Stimulated activated CD8-positive, alpha-beta memory T cell treated with anti-CD3 and anti-CD28 coated beads, Interleukin-2, amount 100 ng/mL, for 1 hour (primary cell): ENCODE data around the gene EHBP1.
"Not testable (repeated sequence)": the region's sequence is repeated elsewhere in the genome, so short reads cannot be mapped to it uniquely, and the experiment has no call there.

Source experiments
- DNase-seq, 2 donors: peaks; one replicate each; pipeline ENCODE4 v3.0.0-alpha.2; 2020; ENCODE audit warnings: low read depth in 2 of 2

The EHBP1 gene

DNA sequence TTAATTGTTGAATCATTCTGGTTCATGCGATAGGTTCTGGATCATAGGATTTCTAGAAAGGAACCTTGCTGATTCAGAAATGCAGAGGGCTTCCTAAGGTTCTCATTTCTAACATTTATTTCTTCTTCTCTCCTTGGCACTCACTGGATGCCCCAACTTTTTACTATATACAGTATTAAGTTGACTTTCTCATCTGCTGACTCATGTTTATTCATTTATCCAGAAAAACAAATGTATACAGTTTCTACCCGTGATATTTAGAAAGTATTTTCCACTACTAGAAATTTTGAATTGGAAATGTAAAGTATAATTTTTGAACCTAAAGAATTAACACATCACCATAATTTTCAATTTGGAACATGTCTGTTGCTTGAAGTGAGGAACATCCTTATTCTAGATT lies 312.9 kb downstream of the EHBP1 start:
- DNase-seq, result no peak

DNA sequence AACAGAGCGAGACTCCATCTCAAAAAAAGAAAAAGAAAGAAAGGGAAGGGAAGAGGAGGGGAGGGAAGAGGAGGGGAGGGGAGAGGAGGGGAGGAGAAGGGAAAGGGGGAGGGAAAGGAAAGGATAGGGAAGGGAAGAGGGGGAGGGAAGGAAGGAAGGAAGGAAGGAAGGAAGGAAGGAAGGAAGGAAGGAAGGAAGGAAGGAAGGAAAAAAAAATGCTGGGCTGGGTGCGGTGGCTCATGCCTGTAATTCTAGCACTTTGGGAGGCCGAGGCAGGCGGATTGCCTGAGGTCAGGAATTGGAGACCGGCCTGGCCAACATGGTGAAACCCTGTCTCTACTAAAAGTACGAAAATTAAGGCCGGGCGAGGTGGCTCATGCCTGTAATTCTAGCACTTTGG lies 314.2 kb downstream of the EHBP1 start:
- DNase-seq, result not testable (repeated sequence)

DNA sequence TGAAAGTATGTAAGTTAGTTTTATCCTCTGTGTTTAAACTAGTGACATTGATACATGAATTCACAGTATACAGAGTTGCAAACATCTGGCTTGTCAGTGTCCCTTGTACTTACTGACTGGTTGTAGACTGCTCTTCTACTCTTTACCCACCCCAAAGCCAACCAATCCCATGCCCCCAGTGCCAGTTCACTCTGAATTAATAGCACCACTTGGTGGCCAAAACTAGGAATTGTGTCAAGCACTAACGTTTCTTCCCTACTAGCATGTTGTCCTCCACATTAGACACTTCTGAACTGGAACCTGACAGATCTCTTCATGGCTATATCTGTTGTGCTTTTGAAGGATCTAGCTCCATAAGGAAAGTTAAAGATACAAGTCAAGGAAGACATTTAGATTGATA lies 317.9 kb downstream of the EHBP1 start:
- no peak for DNase-seq

DNA sequence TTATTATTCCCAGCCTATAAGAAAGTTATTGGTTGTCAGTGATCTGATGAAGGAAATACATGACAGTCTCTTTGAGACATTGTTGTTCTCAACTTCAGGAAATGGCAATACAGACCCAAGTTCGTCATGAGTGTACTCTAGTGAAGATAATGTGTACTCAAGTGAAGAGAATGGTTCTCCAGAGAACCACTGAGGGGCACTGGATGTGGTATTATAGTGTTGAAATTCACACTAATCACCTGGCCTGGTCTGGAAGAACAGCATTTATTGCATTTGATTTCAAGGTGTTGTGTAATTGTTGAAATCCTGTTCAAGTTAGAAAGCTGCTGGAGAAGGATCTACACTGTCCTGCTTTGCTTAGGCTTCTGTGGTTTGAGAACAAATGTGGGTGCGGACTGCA lies 321.7 kb downstream of the EHBP1 start:
- DNase-seq, result no peak

DNA sequence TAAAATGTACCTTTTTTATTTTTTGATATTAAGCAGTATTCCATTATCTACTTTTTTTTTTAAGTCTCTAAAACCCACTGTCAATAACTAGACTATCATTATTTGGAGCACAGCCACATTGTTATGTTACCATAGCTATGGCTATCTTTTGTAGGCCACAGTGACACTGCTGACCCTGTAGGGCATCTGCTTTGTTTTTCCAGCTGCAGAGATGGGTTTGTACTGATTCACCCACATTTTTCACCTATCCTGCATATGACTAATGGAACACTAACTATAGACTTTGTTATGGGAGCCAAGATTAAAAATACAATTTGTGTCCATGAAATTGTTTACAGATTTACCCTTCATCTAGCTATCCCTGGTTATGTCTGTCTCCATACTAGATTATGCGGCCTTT lies 323.5 kb downstream of the EHBP1 start:
- no peak for DNase-seq

DNA sequence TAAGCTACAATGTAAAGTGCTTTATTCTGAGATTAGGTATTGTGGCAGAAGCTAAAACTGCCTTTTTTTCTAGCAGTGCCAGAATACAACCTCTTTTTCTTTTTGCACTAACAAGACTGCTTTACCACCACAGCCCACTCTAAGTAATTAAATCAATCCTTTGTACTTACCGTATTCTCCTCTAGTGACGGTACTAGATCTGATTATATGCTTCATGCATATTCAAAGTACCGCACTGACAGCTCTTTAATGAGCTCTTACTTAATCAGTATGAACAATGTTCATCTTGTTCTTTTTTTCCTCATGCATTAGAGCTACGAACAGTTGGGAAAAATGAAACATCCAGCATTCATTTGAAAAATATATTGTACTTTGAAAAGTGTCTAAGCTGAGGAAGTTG lies 329.0 kb downstream of the EHBP1 start:
- DNase-seq, result no peak

DNA sequence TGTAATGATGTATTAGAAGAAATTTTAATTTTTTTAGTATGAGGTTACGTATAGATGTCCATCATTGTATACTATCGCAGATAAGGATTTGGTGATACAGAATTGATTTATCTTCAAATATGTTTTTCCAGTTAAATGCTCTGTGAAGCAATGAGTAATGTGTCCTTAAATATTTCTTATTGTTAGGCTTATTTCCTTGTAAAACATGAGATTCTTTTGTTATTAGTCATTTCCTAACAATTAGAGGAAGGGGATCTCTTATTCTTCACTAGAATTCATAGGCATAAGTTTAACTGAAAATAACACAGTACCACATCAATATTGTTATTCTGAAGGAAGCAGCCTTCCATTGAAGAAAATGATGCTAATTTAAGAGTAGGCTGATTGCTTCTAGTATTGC lies 329.7 kb downstream of the EHBP1 start:
- no peak for DNase-seq

DNA sequence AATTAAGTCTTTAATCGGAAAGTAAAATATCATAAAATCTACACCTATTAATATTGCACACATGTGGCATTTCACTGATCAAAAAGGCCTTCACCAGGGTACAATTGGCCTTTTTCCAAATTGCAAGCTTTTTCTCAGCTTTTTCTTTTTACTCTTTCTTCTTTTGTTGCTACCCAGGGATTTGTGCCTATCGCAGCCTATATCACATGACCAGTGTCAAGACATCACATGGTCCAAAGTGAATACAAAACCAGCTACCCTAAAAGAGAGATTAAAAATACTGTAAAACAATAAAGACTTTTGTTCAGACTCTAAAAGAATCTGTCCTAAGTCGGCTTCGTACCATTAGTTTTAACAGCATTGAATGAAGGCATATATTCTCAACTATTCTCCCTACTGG lies 330.1 kb downstream of the EHBP1 start:
- no peak for DNase-seq

DNA sequence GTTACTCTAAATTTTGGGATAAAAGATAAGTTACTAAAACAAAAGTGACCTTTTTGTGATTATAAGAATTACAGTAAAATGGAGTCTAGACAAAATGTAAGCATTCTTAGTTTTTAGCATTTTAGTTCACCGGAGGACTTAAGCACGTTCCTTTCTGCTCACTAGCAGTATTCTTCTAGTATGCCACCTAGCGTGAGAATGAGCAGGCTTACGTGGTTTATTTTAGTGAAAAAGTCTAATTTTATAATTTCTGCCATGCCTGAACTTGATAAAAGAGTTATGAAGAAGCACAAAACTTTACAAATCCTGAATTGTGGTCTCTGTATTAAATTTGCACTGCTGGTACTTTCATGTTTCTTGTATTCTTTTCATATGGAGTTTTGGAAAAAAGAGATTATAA lies 332.5 kb downstream of the EHBP1 start:
- DNase-seq, result no peak

DNA sequence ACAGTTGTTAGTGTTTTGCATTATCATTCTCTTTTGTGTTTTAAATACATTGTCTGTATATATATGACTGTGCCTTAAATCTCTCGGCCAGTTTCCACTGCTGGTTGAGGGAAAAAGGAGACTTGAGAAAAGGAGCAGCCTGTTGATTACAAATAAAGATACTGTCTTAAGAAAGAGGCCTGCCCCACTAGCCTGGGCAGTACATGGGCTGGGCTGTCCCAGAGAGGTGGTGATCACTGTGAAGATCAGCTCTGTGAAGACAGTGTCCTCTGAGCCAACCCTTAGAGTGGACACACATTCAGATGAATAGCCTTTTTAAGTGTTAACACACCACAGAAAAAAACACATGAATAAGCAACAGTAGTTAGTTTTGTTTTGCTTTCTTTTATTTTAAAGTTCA lies 335.1 kb downstream of the EHBP1 start:
- no peak for DNase-seq

DNA sequence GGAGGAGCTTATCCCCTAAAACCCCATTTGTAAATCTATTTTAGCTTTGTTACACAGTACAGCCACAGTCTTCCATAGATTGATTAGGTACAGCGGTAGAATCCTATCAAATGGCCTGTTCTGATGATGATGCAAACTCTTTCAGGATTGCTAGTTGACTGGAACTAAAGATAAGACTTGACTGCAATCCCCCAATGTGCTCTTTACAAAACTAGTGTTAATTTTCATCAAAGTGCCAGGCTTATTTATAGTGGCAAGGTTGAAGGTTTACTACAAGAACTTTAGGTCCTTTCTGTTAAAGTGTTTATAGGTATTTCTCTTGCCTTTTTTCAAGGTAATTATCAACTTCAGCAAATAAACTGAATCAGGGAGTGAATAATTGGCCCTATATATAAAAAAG lies 336.1 kb downstream of the EHBP1 start:
- DNase-seq, result no peak

DNA sequence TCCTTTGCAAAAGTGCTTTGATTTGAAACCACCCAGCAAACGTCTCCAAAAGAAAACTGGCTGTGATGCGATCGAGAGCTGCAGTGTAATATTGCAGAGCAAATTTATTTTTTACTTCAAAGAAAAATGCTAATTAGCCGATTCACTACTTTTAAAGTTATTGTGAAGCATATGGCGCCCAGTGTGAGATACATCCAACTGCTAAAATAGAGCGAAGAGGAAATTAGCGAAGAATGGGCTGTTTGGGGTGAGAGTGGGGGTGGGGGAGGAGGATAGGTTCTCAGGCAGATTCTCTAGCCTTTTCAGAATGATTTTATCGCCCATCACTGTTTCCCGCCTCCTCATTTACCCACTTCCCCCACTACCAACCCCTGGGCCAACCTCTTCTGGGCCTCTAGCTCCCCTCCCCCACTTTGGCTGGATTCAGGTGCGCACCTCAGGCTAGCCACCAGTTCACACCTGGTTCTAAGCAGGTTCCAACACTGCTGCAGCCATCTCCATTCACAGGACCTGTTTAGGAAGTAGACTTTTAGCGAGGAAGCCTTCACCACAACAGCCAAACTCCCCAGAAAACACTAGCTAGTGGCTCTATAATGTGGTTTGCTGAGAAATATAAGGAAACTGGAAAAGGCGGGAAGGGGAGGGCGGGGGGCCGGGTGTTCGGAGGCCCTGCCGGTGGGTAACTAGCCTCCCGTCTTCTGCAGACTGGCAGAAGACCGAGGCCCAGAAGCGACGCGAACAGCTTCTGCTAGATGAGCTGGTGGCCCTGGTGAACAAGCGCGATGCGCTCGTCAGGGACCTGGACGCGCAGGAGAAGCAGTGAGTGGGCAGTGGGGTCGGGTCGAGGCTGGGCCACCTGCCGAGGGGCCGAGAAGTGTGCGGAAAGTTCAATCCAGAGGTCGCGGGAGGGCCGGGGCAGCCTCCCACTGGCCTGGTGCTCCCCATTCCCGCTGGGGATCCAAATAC lies 339.1 kb downstream of the EHBP1 start:
- DNase-seq, result no peak

DNA sequence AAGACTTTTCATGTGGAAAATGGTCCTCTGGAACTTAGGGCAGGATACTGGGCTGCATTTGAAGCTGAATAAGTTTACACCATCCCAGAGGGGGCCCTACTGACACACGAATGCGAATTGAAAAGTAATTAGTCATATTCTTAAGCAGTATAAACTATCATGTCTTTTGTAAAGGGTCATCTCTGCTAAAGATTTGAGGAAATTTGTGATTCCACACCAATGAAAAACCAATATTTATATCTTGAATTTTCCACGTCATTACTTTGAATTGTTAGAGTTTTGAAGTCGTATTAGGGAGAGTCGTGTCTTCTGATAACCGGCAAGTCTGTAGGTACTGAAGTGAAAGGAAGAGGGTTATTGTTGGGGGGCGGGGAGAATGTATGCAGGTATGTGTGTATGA lies 341.0 kb downstream of the EHBP1 start:
- no peak for DNase-seq

DNA sequence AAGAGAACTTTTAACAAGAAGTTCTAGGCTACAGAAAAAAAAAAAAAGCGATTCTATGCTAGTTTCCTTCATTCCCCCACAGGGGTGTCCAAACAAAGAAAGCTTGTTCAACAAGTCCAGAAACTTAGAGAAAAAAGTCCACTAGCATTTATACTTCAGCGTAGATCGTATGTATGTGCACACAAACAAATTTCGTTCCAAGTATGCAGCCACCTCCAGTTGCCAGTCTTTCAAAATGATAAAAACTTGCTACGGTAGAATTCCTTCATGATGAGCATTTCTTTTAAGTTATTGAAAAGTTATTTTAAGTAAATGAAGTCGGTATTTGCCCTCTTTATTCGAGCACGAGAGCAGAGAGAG lies 341.4 kb downstream of the EHBP1 start:
- DNase-seq, result no peak

DNA sequence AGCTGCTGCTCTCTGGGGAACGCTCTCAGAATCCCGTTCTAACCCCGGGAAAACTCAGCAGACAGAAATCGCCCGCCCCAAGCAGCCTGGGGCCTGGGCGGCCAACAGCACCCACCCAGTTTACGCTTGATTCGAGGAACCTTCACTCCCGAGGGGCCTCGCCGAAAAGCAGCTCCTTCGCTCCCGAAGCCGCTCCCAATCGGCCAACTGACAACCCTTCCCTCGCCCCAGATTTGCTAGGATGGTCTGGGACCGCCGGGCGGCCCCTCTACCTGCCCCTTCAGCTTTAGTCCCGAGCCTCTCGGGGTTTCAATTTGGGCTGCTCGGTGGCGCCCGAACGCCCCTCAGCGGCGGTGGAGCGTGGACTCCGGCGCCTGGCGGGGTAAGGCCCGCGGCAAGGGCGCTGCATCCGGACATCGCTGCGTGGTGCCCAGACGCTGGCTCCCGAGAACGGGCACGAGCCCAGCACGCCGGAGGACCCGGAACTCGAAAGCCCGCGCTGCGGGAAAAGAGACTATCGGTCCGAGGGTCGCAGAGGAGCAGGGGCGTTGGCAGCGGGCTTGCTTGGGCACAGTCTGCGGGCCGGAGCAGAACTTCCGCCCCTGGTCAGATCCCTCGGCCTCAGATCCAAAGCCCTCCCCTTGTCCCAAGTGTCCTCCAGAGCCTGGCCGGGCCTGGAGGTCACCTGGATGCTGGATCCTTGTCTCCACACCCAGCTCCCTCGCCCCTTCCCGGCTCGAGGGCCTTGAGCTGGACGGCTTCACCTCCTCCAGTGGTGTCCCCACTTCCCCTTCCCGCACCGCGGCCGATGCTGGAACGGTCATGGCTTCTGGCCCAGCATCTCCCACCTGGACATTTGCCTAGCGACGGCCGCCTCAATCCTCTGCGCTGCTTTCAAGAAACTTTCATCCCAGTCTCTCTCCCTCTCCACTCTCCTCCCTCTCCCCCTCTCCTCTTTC lies 342.1 kb downstream of the EHBP1 start:
- DNase-seq, result no peak

DNA sequence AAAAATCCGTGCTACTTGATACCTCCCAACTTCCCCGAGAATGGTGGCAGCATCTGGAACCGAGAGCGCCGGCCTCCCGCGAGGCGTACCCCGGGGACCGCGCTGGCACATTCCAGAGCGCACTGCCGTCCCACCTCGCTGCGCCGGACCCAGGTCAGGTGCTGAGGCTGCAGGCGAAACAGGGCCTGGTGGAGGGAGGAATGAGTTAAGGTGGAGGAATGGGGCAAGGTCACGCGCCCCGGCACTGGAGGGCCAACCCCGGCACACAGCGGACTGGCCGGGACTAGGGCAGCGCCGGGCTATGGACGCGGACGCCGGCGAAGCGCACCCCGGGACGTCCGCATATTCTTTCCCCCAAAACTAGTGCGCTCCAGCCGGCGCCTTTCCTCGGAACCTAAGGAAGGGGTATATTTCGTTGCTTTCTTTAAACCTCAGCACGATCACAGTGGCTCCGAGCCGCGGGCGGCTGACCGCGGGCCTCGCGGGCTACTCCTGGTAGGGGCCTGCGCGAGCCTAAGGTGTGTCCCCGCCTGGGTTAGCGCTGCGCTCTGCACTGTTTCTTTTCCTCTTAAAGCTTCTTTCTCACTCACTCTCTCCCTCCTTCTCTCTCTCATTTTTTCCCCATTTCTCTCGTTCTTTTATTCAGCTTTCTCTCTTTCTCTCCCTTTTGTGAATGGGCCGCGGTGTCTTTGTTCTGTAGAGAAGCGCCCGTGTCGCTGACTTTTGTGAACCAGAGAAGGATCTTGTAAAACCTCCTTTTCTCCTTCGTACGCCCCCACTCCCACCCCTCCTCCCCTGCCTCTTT lies 343.1 kb downstream of the EHBP1 start:
- no peak for DNase-seq

DNA sequence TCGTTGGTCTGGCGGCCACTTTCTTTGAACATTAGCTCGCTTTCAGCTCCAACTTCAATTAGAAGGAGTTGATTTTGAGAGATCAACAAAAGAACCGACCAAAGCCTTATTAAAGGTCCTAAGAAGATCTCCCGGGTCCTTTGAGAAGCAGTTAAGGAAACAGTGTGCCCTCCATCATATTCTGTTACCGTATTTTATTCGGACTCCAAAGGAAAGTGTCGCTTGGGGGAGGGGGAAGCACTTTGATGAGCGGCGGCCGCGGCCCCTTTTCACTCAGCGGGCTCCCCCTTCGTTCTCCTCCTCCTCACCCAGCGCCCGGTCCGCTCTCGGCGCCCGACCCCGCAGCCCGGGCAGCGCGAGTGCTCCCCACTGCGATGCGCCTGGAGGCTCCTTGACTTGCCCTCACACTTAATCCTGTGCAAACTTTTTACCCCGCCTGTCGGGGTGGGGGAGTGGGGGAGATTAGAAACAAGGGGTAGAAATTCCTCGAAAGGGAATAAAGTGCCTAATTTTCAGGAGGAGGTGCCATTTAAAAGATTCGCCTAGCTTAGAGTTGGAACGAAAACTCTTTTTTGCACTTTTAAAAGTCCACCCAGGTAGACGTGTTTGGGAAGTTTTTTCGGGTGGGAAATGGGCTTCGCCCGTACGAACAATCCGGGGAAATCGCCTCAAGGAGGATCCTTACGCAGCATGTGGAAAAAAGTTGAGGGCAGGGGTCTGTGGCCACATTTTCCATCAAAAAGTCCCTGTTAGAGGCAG lies 343.9 kb downstream of the EHBP1 start:
- no peak for DNase-seq

DNA sequence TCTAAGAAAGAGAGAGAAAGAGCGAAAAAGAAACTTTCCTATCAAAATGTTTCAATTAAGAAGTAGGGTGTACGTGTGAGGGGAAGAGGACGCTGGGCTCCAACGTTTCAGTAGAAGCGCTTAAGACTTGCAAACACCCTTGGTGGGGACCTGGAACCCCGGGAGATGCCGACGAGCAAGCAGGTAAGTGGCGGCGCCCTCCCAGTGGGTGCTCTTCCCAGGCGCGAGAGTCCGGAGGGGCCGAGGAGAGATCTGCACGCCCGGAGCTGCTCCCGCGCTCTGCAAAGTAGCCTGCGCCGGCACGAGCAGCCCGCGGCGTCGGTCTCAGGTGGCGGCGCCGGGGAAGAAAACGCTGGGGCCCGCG lies 344.4 kb downstream of the EHBP1 start:
- no peak for DNase-seq

DNA sequence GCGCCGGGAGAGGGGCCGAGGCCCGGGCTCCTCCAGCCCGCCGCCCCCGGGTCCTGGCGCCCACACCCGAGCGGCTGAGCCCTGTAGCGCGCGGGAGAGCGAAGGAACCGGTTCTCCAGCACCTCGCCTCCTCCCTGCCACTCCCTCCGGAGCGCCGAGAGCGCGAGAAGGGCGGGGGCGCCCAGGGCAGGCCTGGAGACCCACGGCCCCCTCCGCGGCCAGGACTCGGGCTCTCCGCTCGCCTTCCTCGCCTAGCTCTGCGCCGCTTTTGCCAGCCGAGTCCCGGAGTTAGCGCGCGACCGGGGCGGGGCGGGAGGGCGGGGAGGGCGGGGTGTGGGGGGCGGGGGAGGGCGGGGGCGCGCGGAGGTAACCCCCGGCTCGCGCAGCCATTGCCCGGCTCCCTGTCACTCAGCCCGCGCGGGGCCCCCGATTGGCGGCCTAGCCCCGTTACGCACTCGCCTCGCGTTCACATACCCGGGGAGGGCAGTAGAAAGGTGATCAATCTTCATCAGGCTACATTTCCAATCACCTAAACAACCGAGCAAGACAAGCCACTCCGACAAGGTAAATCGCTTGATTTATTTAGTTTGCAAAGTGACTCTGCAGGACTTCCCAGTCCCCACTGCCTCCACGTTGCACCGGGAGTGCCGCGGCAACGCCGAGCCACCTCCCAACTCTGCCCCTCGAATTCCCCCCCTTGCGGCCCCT lies 345.0 kb downstream of the EHBP1 start, which contains the start of gene OTX1:
Gene OTX1, plus strand, starts transcription at position 497 of the 708 bp plus-strand sequence. CDS start 2,161 bp downstream, outside the sequence.
- no peak for DNase-seq

DNA sequence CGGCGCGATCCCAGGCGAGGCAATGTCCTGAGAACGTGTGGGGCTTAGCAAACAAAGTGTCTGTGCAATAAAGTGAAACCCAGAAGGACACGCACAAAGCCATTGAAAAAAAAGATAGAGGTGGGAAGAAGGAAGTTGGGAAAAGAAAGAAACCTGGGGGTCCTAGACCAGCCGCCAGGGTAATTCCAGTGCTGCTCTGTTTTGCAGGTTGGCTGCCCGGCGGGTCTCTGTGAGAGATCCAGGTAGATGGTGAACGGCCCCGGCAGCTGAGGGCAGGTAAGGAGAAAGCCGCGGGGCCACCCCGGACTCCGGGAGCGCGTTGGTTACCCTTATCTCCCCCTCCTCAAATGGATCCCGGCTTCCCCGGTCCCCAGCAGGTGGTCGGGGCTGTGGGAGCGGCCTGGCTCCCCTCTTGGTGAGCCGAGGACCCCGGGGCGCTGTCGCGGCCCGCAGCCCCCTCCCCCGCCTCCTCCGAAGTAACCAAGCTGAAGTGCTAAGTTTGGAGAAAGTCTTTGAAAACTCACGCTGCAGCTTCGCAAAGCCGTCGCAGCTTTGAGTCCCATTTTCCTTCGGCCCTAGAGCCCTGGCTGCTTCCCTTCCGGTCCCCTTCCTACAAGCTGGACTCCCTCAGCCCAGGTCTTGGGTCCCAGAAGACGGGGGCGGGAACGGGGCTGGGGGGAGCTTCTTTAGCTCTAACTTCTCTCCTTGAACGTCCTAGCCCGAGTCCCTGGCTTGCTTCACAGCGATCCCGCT lies 345.7 kb downstream of the EHBP1 start:
- DNase-seq, result no peak
